ENCODE measurements around the gene AFAP1.

DNA sequence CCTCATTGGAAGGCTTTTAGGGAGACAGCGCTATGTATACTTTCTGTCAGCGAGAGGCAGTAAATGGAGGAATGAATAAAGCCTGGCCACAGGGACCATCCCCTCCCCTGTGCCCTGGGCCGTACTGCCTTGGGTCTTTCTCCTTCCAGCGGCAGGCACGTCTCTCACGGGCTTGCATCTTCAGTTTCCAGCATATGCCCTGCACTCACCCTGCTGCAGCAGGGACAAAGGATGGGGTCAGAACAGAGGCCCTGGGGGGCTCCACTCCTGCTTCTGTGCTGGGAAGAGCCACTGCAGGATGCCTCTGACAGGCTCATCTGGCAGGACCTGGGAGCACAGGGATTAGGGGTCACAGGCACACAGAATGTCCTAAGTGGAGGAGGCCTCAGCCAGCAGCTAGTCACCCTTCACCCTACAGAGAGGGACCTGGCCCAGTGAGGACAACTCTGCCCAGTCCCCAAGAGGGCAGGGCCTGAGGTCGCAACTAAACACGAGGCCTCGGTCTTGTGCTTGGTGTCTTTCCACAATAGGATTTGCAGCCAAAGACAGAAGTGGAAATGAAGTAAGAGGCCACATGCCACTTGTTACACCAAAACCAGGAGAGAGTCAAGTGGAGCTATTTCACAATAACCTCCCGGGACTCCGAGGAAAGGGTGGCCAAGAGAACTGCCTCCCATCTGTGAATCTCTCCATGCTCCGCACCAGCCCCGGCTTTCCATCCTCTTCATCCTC, 150.8 kb downstream of the AFAP1 start:
- TF ChIP-seq CTCF (conservative IDR thresholded peaks at IDR 0.05; ENCODE audit: low read depth, low read length) (no peak), EZH2 (IDR thresholded peaks at IDR 0.05; ENCODE audit: low read length, unreplicated experiment) (no peak), EZH2phosphoT487 (IDR thresholded peaks at IDR 0.05; ENCODE audit: borderline replicate concordance, low read length) (no peak)
